HG03064 (cell line): ENCODE data around the gene CDC42SE2.
"Not testable (repeated sequence)": the region's sequence is repeated elsewhere in the genome, so short reads cannot be mapped to it uniquely, and the experiment has no call there.

Source experiments
- ATAC-seq: cut with Tn5 transposase; IDR thresholded peaks from one replicate; pipeline ENCODE4 v1.9.1; 2021; ENCODE audit warnings: low read depth; ENCODE audit not compliant: unreplicated experiment

The CDC42SE2 gene

DNA sequence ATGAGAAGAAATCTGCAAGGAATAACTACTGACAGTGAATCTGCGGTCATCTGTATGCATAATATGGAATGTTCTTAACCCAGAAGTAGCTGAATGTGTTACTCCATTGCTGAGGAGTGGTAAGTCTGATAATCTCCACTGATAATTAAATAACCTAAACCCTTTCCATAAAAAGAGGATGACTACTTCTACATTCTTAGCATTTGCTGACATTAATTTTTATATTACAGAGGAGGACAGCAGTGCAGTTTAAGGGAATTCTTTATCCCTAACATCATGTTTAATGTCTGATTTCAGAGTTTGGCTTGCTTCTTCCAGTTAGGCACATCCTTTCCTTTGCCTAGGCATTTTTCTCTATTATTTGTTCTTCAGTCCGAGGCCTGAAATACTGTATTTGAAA lies 52.2 kb downstream of the CDC42SE2 start:
- ATAC-seq = no peak

DNA sequence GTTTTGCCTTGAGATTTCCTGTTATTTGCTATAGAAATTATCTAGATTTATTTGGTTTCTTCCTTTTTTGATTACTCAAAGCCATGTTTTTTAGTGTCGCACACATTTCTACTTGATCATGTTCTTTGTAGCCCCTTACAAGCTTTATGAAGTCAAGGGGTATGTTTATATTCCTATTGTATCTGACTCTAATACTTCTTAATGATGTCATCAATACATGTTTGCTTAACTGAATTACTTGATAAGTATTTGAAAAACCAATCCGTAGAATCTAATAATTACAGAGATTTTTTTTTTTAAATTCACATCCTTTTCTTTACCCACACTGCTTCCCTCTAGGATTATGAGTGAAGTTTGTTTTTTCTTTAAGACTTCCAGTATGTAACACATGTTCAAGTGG lies 53.0 kb downstream of the CDC42SE2 start:
- no peak for ATAC-seq

DNA sequence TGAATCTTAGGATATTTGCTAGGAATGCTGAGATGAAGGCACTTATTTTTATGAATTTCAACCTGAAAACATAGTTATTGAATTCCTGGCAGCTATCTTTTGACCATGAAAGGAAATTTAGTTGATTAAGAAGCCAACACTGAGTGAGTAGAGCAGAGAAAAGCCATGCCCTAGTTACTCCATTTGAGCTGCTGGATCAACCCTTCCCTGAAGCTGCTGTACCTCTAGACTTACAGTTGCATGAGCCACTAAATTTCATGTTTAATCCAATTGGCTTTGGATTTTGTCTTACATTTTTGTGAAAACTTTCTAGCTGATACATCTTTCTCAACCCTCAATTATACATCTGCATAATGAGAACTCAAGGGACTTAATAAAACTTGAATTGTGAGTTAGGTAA lies 54.6 kb downstream of the CDC42SE2 start:
- no peak for ATAC-seq

DNA sequence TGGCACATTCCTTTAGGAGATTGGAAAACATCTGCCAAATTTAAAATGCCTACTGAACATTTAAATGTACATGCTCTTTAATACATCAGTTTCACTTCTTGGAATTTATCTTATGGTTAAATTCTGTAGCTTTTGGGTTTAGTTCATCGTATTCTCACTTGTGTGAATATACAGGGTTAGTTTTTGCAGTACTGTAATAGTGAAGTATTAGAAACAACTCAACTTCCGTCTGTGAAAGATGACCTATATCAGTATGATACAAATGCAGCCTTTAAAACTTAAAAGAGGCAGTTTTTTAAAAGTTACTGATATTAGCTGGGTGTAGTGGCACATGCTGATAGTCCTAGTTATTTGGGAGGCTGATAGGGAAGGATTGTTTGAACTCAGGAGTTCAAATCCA lies 57.2 kb downstream of the CDC42SE2 start:
- ATAC-seq = no peak

DNA sequence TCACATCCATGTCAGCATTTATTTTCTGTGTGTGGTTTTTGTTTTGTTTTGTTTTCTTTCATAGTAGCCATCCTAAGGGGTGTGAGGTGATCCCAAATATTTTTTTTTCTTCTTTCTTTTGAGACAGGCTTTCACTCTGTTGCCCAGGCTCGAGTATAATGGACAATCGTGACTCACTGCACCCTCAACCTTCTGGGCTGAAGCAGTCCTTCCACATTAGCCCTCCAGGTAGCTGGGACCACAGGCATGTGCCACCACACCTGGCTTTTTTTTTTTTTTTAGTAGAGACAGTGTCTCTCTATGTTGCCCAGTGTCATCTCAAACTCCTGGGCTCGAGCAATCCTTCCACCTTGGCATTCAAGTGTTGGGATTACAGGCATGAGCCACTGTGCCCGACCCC lies 59.1 kb downstream of the CDC42SE2 start:
- no peak for ATAC-seq

DNA sequence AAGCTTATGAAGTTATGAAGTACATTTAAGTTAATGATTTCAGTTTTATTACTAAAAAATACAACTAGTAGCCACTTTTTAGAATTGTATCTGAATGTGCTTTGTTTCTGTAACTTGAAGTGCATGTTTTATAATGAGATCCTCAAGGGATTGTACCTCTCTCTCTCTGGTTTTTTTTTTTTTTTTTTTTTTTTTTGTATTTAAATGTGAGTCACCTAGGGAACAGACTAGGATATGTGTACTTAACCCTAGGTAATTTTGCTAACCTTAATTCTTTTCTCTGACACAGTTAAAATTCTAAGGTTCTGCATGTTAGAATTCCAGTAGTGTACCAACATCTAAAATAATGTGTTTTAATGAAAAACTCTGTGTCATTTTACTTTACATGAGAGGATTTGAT lies 59.5 kb downstream of the CDC42SE2 start:
- ATAC-seq = no peak

DNA sequence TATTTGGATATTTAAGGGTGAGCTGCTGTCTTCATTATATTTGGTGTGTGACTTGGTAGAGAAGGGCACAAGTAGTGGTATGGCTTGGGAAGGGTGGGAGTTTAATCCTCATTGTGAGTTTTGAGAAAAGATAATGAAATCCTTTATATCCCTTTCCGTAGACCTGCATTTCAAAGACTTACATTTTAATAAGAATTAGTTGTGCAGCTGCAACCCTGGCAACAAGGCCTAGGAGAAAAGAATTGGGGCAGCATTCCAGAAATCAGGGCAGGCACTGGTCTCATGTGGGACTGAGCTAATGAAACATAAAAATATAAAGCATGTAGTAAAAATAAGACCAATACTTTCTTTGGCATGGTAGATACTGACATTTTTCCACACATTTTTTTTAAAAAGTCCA lies 60.5 kb downstream of the CDC42SE2 start:
- no peak for ATAC-seq

DNA sequence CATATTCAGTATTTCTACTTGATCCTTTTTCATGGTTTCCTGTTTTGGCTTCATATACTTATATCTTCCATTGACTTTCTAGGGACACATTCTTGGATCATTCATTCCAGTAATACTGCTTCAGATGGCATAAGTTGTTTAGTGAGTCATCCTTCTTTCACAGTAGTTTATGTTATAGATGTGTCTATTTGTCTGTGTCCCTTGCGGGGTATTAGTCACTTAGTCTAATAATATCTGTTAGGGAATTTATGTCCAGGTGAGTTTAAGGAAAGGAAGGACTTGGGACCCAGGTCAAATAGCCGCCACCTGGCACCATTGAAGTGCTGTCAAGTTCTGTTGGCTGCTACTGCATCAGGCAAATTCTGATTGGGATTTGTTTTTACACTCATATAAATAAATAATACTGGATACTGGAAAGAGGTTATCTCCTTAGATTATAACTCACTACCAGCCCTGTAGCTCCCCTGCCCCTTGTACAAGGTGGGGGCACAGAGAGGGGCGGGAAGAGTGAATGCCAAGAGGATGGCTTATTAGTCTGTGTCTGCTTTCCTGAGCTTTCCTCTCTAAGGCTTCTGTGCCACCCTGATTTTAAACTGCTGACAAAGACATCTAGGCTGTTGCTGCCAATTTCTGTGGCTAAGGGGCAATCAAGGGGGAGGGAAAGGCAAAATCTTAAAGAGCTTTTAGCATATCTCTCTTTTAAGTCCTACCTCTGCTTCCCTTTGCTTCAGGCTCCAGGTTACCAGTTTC lies 64.9 kb downstream of the CDC42SE2 start:
- ATAC-seq = no peak

DNA sequence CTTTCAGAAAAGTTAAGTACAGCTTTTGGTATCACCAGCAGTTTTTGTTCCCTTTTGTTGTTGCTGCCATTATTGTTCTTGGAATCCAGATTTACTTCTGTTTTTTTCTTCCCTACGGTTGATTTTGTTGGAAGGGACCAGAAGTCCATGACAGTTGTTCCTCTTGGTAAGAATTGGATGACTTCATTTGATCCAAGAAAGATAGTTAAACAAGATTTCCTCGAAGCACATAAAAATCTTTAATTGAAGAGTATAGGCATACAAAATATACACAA lies 65.4 kb downstream of the CDC42SE2 start:
- ATAC-seq = no peak

DNA sequence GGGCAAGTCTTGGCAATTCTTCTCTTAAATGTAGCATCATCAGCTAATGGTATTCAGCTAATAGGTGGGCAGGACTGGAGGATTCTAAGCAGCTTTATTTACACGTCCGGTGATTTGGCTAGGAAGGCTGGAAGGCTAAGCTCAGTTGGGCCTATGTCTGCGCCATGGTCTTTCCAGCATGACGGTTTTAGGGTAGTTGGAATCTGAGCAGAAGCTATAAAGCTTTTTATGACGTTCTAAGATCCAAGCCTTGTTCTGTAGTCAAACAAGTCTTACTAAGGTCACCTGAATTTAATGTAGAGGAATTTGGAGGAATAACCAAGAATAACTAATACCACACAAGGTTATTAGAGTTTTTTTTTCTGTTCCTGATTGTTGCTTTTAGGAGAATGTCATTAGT lies 66.2 kb downstream of the CDC42SE2 start:
- no peak for ATAC-seq

DNA sequence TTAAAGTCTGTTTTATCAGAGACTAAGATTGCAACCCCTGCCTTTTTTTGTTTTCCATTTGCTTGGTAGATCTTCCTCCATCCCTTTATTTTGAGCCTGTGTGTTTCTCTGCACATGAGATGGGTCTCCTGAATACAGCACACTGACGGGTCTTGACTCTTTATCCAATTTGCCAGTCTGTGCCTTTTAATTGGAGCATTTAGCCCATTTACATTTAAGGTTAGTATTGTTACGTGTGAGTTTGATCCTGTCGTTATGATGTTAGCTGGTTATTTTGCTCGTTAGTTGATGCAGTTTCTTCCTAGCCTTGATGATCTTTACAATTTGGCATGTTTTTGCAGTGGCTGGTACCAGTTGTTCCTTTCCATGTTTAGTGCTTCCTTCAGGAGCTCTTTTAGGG lies 71.9 kb downstream of the CDC42SE2 start:
- ATAC-seq = not testable (repeated sequence)

DNA sequence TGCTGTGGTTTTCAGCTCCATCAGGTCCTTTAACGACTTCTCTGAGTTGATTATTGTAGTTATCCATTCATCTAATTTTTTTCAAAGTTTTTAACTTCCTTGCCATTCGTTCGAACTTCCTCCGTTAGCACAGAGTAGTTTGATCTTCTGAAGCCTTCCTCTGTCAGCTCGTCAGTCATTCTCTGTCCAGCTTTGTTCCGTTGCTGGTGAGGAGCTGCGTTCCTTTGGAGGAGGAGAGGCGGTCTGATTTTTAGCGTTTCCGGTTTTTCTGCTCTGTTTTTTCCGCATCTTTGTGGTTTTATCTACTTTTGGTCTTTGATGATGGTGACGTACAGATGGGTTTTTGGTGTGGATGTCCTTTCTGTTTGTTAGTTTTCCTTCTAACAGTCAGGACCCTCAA lies 72.9 kb downstream of the CDC42SE2 start:
- ATAC-seq = not testable (repeated sequence)

DNA sequence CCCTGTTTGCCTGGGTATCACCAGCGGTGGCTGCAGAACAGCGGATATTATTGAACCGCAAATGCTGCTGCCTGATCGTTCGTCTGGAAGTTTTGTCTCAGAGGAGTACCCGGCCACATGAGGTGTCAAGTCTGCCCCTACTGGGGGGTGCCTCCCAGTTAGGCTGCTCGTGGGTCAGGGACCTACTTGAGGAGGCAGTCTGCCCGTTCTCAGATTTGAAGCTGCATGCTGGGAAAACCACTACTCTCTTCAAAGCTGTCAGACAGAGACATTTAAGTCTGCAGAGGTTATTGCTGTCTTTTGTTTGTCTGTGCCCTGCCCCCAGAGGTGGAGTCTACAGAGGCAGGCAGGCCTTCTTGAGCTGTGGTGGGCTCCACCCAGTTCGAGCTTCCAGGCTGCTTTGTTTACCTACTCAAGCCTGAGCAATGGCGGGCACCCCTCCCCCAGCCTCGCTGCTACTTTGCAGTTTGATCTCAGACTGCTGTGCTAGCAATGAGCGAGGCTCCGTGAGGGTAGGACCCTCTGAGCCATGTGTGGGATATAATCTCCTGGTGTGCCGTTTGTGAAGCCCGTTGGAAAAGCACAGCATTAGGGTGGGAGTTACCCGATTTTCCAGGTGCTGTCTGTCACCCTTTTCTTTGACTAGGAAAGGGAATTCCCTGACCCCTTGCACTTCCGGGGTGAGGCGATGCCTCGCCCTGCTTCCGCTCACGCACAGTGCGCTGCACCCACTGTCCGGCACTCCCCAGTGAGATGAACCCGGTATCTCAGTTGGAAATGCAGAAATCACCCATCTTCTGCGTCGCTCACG lies 73.6 kb downstream of the CDC42SE2 start:
- not testable (repeated sequence) for ATAC-seq

DNA sequence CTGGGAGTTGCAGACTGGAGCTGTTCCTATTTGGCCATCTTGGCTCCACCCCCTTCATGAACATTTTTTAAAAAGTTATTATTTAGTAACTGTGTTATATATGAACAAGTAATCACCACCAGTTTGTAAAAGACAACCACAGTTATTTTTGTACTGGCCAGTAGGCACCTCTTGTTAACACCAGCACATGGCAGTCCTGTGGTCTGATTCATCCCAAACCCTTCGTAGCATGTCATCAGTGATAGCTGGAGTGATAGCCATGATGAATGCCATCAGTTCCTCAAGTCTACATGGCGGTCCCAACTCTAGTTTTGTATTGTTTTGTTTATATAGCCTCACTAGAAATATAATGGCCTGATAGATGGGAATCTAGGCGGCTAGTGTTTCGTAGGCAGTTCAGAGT lies 74.2 kb downstream of the CDC42SE2 start:
- no peak for ATAC-seq

DNA sequence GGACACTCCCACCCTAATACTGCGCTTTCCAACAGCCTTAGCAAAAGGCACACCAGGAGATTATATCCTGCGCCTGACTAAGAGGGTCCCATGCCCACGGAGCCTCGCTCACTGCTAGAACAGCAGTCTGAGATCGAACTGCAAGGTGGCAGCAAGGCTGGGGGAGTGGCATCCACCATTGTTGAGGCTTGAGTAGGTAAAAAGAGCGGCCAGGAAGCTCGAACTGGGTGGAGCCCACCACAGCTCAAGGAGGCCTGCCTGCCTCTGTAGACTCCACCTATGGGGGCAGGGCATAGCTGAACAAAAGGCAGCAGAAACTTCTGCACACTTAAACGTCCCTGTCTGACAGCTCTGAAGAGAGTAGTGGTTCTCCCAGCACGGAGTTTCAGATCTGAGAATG lies 80.4 kb downstream of the CDC42SE2 start:
- ATAC-seq = not testable (repeated sequence)

DNA sequence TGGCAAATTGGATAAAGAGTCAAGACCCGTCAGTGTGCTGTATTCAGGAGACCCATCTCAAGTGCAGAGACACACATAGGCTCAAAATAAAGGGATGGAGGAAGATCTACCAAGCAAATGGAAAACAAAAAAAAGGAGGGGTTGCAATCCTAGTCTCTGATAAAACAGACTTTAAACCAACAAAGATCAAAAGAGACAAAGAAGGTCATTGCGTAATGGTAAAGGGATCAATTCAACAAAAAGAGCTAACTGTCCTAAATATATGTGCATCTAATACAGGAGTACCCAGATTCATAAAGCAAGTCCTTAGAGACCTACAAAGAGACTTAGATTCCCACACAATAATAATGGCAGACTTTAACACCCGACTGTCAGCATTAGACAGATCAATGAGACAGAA lies 82.4 kb downstream of the CDC42SE2 start:
- not testable (repeated sequence) for ATAC-seq

DNA sequence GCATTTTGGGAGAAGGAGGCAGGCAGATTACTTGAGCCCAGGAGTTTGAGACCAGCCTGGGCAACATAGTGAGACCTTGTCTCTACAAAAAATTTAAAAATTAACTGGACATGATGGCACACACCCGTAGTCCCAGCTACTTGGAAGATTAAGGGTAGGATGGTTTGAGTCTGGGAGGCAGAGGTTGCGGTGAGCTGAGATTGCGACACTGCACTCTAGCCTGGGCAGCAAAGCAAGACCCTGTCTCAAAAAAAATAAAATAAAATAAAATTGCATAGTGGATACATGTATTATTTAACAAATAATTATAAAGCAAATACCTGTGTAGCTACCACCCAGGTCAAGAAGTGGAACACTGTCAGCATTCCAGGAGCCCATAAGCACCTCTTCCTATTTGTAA lies 90.1 kb downstream of the CDC42SE2 start:
- no peak for ATAC-seq

DNA sequence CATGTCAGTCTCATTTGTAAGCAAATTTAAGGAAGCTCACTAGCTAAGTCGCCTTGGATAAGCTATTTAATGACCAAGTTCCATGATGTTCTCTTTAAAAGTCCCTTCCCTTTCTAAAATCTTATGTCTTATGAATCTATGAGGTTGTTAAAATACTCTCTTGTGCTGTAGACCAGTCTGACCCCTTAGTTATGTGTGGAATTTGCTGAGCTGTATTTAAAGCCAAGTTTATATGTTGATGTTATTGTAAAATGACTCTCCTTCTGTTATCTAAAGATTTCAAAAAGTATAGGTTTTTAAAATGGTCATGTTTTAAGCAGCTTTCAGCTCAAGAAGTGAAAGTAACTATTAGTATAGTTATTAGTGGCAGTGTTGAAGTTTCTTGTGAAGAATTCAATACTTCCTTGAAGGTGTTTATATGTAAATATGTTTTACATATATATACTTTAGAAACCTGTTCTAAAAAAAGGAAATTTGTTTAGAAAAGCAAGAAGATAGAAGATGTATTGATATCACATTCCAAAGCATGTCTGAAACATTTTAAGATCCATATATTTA lies 92.2 kb downstream of the CDC42SE2 start:
- ATAC-seq = no peak

DNA sequence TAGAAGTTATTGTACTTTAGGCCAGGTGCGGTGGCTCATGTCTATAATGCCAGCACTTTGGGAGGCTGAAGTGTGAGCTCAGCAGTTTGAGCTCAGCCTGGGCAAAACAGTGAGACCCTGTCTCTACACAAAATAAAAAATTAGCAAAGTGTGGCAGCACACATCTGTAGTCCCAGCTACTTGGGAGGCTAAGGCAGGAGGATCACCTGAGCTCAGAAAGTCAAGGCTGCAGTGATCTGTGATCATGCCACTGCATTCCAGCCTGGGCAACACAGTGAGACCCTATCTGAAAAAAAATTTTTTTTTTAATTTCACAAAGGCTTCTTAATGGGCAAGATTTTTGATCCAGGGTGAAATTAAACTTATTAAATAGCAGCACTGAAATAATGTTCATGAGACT lies 92.8 kb downstream of the CDC42SE2 start:
- no peak for ATAC-seq

DNA sequence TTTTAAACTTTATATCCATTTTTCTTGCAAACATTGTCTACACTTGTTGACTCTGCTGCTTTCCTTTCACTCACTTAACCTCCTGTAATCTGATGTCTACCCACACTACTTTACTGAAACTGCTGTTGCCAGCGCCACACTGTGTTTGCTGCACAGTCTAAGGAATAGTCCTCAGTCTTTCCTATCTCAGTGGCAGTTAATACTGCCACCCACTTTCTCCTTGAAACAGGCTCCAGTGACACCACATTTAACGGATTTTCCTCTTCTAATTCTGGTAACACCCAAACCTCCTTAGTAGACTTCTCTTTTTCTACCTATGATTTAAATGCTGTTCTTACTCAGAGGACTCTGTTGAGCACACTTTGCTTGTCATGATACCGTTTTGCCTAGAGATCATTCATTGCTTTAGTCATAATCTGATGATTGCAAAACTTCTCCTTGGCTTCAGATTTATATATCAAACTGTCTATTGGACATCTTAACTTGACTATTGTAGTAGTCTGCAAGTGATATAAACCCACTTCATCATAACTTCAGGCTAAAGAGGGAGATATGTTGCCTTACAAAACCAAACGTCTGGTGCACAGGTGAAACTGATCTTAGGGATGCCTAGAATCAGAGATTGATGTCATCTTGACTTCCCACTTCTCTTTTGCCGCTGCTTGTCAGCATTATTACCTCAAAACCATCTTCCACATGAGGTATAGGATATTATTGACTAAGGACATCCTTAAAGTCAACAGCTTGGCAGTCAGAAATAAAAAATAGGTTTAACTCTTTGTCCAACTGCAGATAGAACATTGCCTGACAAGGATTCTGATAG lies 94.1 kb downstream of the CDC42SE2 start:
- no peak for ATAC-seq

DNA sequence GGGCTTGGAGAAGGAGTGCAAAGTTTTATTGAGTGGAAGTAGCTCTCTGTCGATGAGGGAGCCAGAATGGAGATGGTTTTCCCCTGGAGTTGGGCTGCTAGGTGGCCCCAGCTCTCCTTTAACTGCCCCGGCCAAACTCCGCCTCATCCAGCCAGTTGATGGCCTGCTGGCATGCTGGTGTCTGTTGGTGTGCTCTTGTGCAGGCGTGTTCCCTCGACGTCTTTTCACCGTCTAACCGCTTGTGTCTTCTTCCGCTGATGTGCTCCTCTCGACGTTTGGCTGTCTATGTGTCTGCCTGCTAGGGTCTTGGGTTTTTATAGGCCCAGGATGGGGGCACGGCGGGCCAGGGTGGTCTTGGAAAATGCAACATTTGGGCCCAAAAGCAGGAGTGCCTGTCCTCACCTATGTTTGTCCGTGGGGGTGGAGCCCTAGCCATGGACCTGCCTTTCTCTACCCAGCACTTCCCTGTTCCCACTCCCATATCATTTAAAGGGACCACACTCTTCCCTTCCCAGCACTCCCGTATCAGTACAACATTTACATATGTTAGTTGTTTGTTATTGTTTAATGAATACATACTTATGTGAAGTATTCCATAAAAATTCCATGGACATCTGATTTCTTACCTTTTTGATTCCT lies 97.9 kb downstream of the CDC42SE2 start:
- ATAC-seq = no peak
